H1 (cell line): ENCODE results near the gene SEC62. TPM values are rescaled to one million over a fixed set of nuclear protein-coding genes. Genes with fewer than 3 reads are reported as not detected.

Source experiments
- CTCF ChIA-PET: fragments of 300-600 bp; sonication (Branson Sonifier 250); formaldehyde crosslinking; loops from one replicate; lab custom pipeline; 2021; ENCODE audit not compliant: partially characterized antibody; lab: Charles Lee
- POLR2A ChIA-PET: fragments of 300-600 bp; sonication (Branson Sonifier 250); formaldehyde crosslinking; loops from one replicate; lab custom pipeline; 2021; ENCODE audit warnings: inconsistent platforms; ENCODE audit not compliant: partially characterized antibody; lab: Charles Lee
- DNase-seq, 2 experiments: peaks; one replicate each; pipeline versions ENCODE4 v3.0.0 to v3.0.0-alpha.2; 2010 to 2022; ENCODE audit warnings: low spot score in 2 of 2, low read depth in 1 of 2, mixed read lengths in 1 of 2
- FAIRE-seq: peaks from 2 replicates; lab custom pipeline; 2011; peaks lifted over from hg19 to GRCh38; lab: Jason Lieb, UNC
- H2AFZ ChIP-seq: 2 replicates; pipeline ENCODE4 v1.8.1; 2012; ENCODE audit warnings: low read length, inconsistent platforms
- H2AK5ac ChIP-seq: 2 replicates; pipeline ENCODE4 v1.6.1; 2013; ENCODE audit warnings: low read depth, low read length
- H2BK120ac ChIP-seq: replicated peaks from 2 replicates; pipeline ENCODE3; 2013; ENCODE audit warnings: low read depth, low read length, inconsistent platforms
- H2BK12ac ChIP-seq: 2 replicates; pipeline ENCODE4 v1.6.1; 2013; ENCODE audit warnings: low read depth, low read length
- H2BK15ac ChIP-seq: 2 replicates; pipeline ENCODE4 v1.6.1; 2013; ENCODE audit warnings: low read length
- H2BK20ac ChIP-seq: 2 replicates; pipeline ENCODE4 v1.6.1; 2013; ENCODE audit warnings: low read length
- H2BK5ac ChIP-seq: 2 replicates; pipeline ENCODE4 v1.6.1; 2013; ENCODE audit warnings: low read depth, low read length
- H3K14ac ChIP-seq: 2 replicates; pipeline ENCODE4 v1.6.1; 2013; ENCODE audit warnings: inconsistent platforms; ENCODE audit not compliant: insufficient read length
- H3K18ac ChIP-seq: 2 replicates; pipeline ENCODE4 v1.6.1; 2013; ENCODE audit warnings: low read length; ENCODE audit errors: extremely low read depth
- H3K23ac ChIP-seq: 2 replicates; pipeline ENCODE4 v1.6.1; 2013; ENCODE audit warnings: inconsistent platforms; ENCODE audit not compliant: insufficient read length
- H3K23me2 ChIP-seq: 2 replicates; pipeline ENCODE4 v1.6.1; 2013; ENCODE audit warnings: low read depth, low read length
- H3K27ac ChIP-seq: 2 replicates; pipeline ENCODE4 v1.6.1; 2011; ENCODE audit warnings: low read depth, low read length, inconsistent platforms
- H3K27me3 ChIP-seq, 4 experiments: replicated peaks in 1 of 4; 1 replicate in 1 of 4; 2 replicates in 3 of 4; pipeline versions ENCODE4 v1.6.1 to v1.8.1; 2011 to 2013; ENCODE audit warnings: low read length in 3 of 4, mild to moderate bottlenecking in 3 of 4, inconsistent platforms in 2 of 4, mixed read lengths in 2 of 4, moderate library complexity in 1 of 4; ENCODE audit not compliant: control insufficient read depth in 3 of 4, insufficient read depth in 3 of 4; ENCODE audit errors: extremely low read depth in 1 of 4
- H3K36me3 ChIP-seq, 4 experiments: 2 replicates each; pipeline versions ENCODE4 v1.6.1 to v1.8.1; 2011 to 2013; ENCODE audit warnings: mild to moderate bottlenecking in 4 of 4, low read length in 3 of 4, moderate library complexity in 2 of 4, control low read depth in 1 of 4, inconsistent platforms in 1 of 4; ENCODE audit not compliant: insufficient read depth in 4 of 4, control insufficient read depth in 2 of 4
- H3K4ac ChIP-seq: replicated peaks from 2 replicates; pipeline ENCODE3; 2013; ENCODE audit warnings: low read length, low read depth, mixed read lengths, inconsistent platforms; ENCODE audit not compliant: insufficient read length
- H3K4me1 ChIP-seq, 4 experiments: replicated peaks in 1 of 4; 1 replicate in 1 of 4; 2 replicates in 3 of 4; pipeline versions ENCODE4 v1.6.1 to v1.8.1; 2011 to 2013; ENCODE audit warnings: low read length in 3 of 4, inconsistent platforms in 2 of 4, mixed read lengths in 1 of 4; ENCODE audit not compliant: insufficient read depth in 4 of 4, control insufficient read depth in 3 of 4
- H3K4me2 ChIP-seq, 2 experiments: 2 replicates each; pipeline versions ENCODE4 v1.6.1 to v1.8.1; 2011 to 2013; ENCODE audit warnings: low read depth in 2 of 2, low read length in 2 of 2, control low read depth in 1 of 2, inconsistent platforms in 1 of 2, mild to moderate bottlenecking in 1 of 2; ENCODE audit not compliant: insufficient read depth in 1 of 2
- H3K4me3 ChIP-seq, 4 experiments: fragments of 200-600, 300-600 bp in 1 of 4; sonication (generic), shearing (Covaris generic), sonication (Bioruptor Twin) in 1 of 4; 2 replicates each; pipeline versions ENCODE4 v1.5.1 to v1.8.1; 2011 to 2016; ENCODE audit warnings: low read length in 4 of 4, low read depth in 3 of 4, control low read depth in 2 of 4, inconsistent platforms in 2 of 4, mild to moderate bottlenecking in 2 of 4, mixed read lengths in 1 of 4, moderate library complexity in 1 of 4; ENCODE audit not compliant: insufficient read depth in 2 of 4; ENCODE audit errors: extremely low read depth in 1 of 4
- H3K56ac ChIP-seq: replicated peaks from 2 replicates; pipeline ENCODE3; 2013; ENCODE audit warnings: low read depth, mild to moderate bottlenecking, mixed read lengths, low read length, inconsistent platforms; ENCODE audit not compliant: insufficient read length
- H3K79me1 ChIP-seq: 2 replicates; pipeline ENCODE4 v1.6.1; 2013; ENCODE audit warnings: low read depth, low read length, control low read depth
- H3K79me2 ChIP-seq, 2 experiments: 2 replicates each; pipeline versions ENCODE4 v1.6.1 to v1.8.1; 2012 to 2013; ENCODE audit warnings: low read length in 2 of 2, mild to moderate bottlenecking in 2 of 2, inconsistent platforms in 1 of 2; ENCODE audit not compliant: insufficient read depth in 2 of 2, control insufficient read depth in 1 of 2
- H3K9ac ChIP-seq, 4 experiments: replicated peaks in 1 of 4; 1 replicate in 1 of 4; 2 replicates in 3 of 4; pipeline versions ENCODE4 v1.6.1 to v1.8.1; 2011 to 2013; ENCODE audit warnings: low read depth in 3 of 4, low read length in 3 of 4, control low read depth in 2 of 4, mild to moderate bottlenecking in 2 of 4, moderate library complexity in 2 of 4, inconsistent platforms in 1 of 4; ENCODE audit errors: extremely low read depth in 1 of 4
- H3K9me3 ChIP-seq, 2 experiments: 2 replicates each; pipeline versions ENCODE4 v1.6.1 to v1.8.1; 2012 to 2013; ENCODE audit warnings: mild to moderate bottlenecking in 2 of 2, moderate library complexity in 2 of 2, control low read depth in 1 of 2, inconsistent platforms in 1 of 2, low read depth in 1 of 2, low read length in 1 of 2, mixed read lengths in 1 of 2; ENCODE audit not compliant: insufficient read depth in 2 of 2
- H4K20me1 ChIP-seq, 2 experiments: replicated peaks in 1 of 2; 2 replicates each; pipeline versions ENCODE3 to v1.8.1; 2011 to 2013; ENCODE audit warnings: inconsistent platforms in 2 of 2, low read length in 2 of 2, mild to moderate bottlenecking in 1 of 2; ENCODE audit not compliant: insufficient read depth in 2 of 2, control insufficient read depth in 1 of 2
- H4K5ac ChIP-seq: 2 replicates; pipeline ENCODE4 v1.6.1; 2013; ENCODE audit warnings: low read length, low read depth, mixed read lengths, inconsistent platforms; ENCODE audit not compliant: insufficient read length
- H4K8ac ChIP-seq: 2 replicates; pipeline ENCODE4 v1.8.0; 2013; ENCODE audit warnings: mild to moderate bottlenecking, moderate library complexity, low read length, inconsistent platforms; ENCODE audit not compliant: insufficient read depth; ENCODE audit errors: extremely low read depth
- H4K91ac ChIP-seq: replicated peaks from 2 replicates; pipeline ENCODE3; 2013; ENCODE audit warnings: low read length, mixed read lengths, inconsistent platforms; ENCODE audit not compliant: insufficient read length
- ASH2L ChIP-seq: fragments of 200-600, 300-600 bp; sonication (generic); IDR thresholded peaks from one replicate; pipeline ENCODE4 v1.7.1; 2017; ENCODE audit warnings: low read length
- BRCA1 ChIP-seq: IDR thresholded peaks from 2 replicates; pipeline ENCODE4 v1.6.1; 2012; ENCODE audit warnings: low read depth, low read length, improper control_type of control experiment
- CTBP2 ChIP-seq: IDR thresholded peaks from 2 replicates; pipeline ENCODE4 v1.7.0; 2011; ENCODE audit warnings: borderline replicate concordance, mild to moderate bottlenecking, moderate library complexity, mixed read lengths, low read length; ENCODE audit not compliant: insufficient read depth, insufficient read length
- EGR1 ChIP-seq: IDR thresholded peaks from 2 replicates; pipeline ENCODE4 v1.6.1; 2011; ENCODE audit warnings: low read depth, low read length, borderline replicate concordance
- MAFK ChIP-seq: IDR thresholded peaks from 2 replicates; pipeline ENCODE4 v1.6.1; 2012; ENCODE audit warnings: low read depth, mild to moderate bottlenecking, improper control_type of control experiment, low read length
- RXRA ChIP-seq: IDR thresholded peaks from 2 replicates; pipeline ENCODE4 v1.6.1; 2011; ENCODE audit warnings: low read depth, mild to moderate bottlenecking, low read length, moderate library complexity; ENCODE audit not compliant: insufficient read depth
- SIRT6 ChIP-seq: IDR thresholded peaks from one replicate; pipeline ENCODE4 v1.7.1; 2012; ENCODE audit warnings: low read length, inconsistent platforms
- SUZ12 ChIP-seq: fragments of 200-600 bp; sonication (generic); IDR thresholded peaks from 2 replicates; pipeline ENCODE4 v1.6.1; 2012; ENCODE audit warnings: mild to moderate bottlenecking, inconsistent platforms, low read length, moderate library complexity, mixed read lengths
- YY1 ChIP-seq: IDR thresholded peaks from 2 replicates; pipeline ENCODE4 v1.6.1; 2011; ENCODE audit warnings: low read depth, mild to moderate bottlenecking, low read length
- whole genome bisulfite sequencing, 2 experiments: shearing (Covaris generic) in 1 of 2; methylation state at CpG; one replicate each; pipeline versions ENCODE4 v1.1.6 to v1.1.7; 2013 to 2015; ENCODE audit warnings: low lambda C conversion rate in 2 of 2, mixed read lengths in 2 of 2, inconsistent platforms in 1 of 2, low coverage in 1 of 2, missing lambda C conversion rate in 1 of 2; ENCODE audit not compliant: insufficient replicate concordance in 2 of 2, insufficient coverage in 1 of 2, insufficient read length in 1 of 2; ENCODE audit errors: extremely low coverage in 1 of 2, missing lambda C conversion rate in 1 of 2; 5-methylcytosine and 5-hydroxymethylcytosine counted together
- polyA plus RNA-seq, 7 experiments: library from polyadenylated mRNA; depleted of rRNA in 3 of 7; stranded (reverse) in 5 of 7; unstranded in 2 of 7; fragments of >200 nt in 5 of 7; fragments of 200-250 nt in 2 of 7; gene quantifications; 1 replicate in 5 of 7; 2 replicates in 1 of 7; 4 replicates in 1 of 7; pipeline versions ENCODE4 v1.2.1 to v1.2.3, GENCODE V29; 2011 to 2013; ENCODE audit warnings: missing spikeins in 2 of 7, mixed read lengths in 2 of 7
- total RNA-seq: library from RNA; stranded (reverse); fragmentation: NEBNext Ultra II Directional; extraction: Animal tissue kit (Norgen Biotek cat#: 25700); gene quantifications from 2 replicates; pipeline ENCODE4 v1.2.1, GENCODE V29; 2021
- TF ChIP-seq, protein P1 (sequence below): IDR thresholded peaks from 2 replicates; pipeline ENCODE4 v1.6.1; 2012; ENCODE audit warnings: inconsistent platforms
- TF ChIP-seq, protein P2 (sequence below), 3 experiments: IDR thresholded peaks; 1 replicate in 2 of 3; 2 replicates in 1 of 3; pipeline versions ENCODE4 v1.5.1 to v1.6.1; 2011; ENCODE audit warnings: low read length in 3 of 3, mild to moderate bottlenecking in 3 of 3, inconsistent platforms in 2 of 3, low read depth in 1 of 3, moderate library complexity in 1 of 3; ENCODE audit not compliant: insufficient read depth in 1 of 3; ENCODE audit errors: control extremely low read depth in 1 of 3

SEC62 gene
- total and polyA plus RNA-seq, 2 of the 8 experiments (the other 6 are each of a cell fraction or from before 2014, with no cell fraction given) = 67.8 to 113 TPM

DNA sequence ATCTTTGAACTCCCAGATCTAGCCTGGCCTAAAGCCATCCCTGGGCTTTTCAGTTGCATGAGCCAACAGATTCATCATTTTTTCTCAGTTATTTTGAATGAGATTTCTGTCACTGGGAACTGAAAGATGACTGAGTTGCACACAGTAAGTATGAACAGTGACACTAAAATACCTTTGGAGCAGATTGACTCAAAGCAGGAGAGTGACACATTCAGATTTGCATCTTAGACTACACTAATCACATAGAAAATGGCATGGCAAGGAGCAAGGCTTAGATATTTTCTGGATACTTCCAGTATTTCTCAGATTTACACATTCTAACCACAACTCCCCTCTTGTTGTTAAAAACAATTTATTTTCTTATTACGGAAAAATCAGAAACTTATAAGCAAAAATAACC, 32.8 kb downstream of the SEC62 start:
- no peak overlapping the region for H4K91ac ChIP-seq
- H2AK5ac ChIP-seq = no peak overlapping the region
- TF ChIP-seq, protein P1, sequence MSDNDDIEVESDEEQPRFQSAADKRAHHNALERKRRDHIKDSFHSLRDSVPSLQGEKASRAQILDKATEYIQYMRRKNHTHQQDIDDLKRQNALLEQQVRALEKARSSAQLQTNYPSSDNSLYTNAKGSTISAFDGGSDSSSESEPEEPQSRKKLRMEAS = no peak
- TF ChIP-seq SUZ12 (no peak), ASH2L (no peak), MAFK (no peak), BRCA1 (no peak), RXRA (no peak), CTBP2 (no peak), YY1 (no peak), SIRT6 (no peak), EGR1 (no peak)
- TF ChIP-seq, protein P2, sequence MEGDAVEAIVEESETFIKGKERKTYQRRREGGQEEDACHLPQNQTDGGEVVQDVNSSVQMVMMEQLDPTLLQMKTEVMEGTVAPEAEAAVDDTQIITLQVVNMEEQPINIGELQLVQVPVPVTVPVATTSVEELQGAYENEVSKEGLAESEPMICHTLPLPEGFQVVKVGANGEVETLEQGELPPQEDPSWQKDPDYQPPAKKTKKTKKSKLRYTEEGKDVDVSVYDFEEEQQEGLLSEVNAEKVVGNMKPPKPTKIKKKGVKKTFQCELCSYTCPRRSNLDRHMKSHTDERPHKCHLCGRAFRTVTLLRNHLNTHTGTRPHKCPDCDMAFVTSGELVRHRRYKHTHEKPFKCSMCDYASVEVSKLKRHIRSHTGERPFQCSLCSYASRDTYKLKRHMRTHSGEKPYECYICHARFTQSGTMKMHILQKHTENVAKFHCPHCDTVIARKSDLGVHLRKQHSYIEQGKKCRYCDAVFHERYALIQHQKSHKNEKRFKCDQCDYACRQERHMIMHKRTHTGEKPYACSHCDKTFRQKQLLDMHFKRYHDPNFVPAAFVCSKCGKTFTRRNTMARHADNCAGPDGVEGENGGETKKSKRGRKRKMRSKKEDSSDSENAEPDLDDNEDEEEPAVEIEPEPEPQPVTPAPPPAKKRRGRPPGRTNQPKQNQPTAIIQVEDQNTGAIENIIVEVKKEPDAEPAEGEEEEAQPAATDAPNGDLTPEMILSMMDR (IDR thresholded peaks at IDR 0.05; ENCODE audit: control extremely low read depth in 1 of 3, insufficient read depth in 1 of 3, low read depth in 1 of 3, low read length in 3 of 3) = no peak

More for the DNA sequence above, 32.8 kb downstream of the SEC62 start:
- no peaks in the 10 kb centered on the region for H3K9me3 ChIP-seq
- H2BK20ac ChIP-seq = no peak overlapping the region
- no peaks in the 10 kb centered on the region for H3K79me2 ChIP-seq
- H4K8ac ChIP-seq = no peak overlapping the region
- ChIA-PET CTCF (interaction anchor here (0.6 to 1.3 kb wide), 2 partner anchors 79 to 519 kb away, joined by 3 read pairs; no protein-coding TSS in a partner anchor), POLR2A (no interaction called here)
- H3K4me3 ChIP-seq = no peak overlapping the region
- no peak overlapping the region for H3K4ac ChIP-seq
- H3K56ac ChIP-seq = no peak overlapping the region
- H3K79me1 ChIP-seq = no peaks in the 10 kb centered on the region
- no peak overlapping the region for H3K14ac ChIP-seq
- no peaks in the 10 kb centered on the region for H3K4me1 ChIP-seq
- H3K27ac ChIP-seq = no peak overlapping the region
- no peak overlapping the region for H2BK12ac ChIP-seq
- no peak for DNase-seq
- no peak overlapping the region for H2BK5ac ChIP-seq
- H3K23ac ChIP-seq = no peak overlapping the region
- no peak overlapping the region for H2BK120ac ChIP-seq
- H2AFZ ChIP-seq = no peak overlapping the region
- no peaks in the 10 kb centered on the region for H4K20me1 ChIP-seq
- no peak overlapping the region for H3K9ac ChIP-seq
- no peak for FAIRE-seq
- no peak overlapping the region for H4K5ac ChIP-seq
- 93% methylated on average over 1 of the region's 1 CpG; no CpG with 5 or more reads in 1 of the 2 experiments for WGBS, 2 experiments
- no peak overlapping the region for H2BK15ac ChIP-seq
- no peak overlapping the region for H3K4me2 ChIP-seq
- peaks cover 2 to 6% (median 3%) of the 10 kb centered on the region in 4 experiments; a peak in 2 of 8 replicates for H3K36me3 ChIP-seq
- no peak overlapping the region for H3K18ac ChIP-seq
- no peaks in the 10 kb centered on the region for H3K23me2 ChIP-seq
- no peaks in the 10 kb centered on the region for H3K27me3 ChIP-seq
